Stomach (tissue), 4 donors: Measurements from ENCODE around the gene IL4R.

Experiments
- POLR2A ChIP-seq, 4 donors: fragments of 450-650 bp; IDR thresholded peaks; one replicate each; pipeline ENCODE4 v1.6.1; 2016; ENCODE audit warnings: antibody characterized with exemption in 4 of 4, control low read depth in 2 of 4, mild to moderate bottlenecking in 1 of 4, moderate library complexity in 1 of 4
- POLR2AphosphoS5 ChIP-seq, 3 donors: sonication (generic); formaldehyde crosslinking; IDR thresholded peaks; one replicate each; pipeline ENCODE4 v1.6.1; 2016; ENCODE audit warnings: antibody characterized with exemption in 3 of 3

DNA sequence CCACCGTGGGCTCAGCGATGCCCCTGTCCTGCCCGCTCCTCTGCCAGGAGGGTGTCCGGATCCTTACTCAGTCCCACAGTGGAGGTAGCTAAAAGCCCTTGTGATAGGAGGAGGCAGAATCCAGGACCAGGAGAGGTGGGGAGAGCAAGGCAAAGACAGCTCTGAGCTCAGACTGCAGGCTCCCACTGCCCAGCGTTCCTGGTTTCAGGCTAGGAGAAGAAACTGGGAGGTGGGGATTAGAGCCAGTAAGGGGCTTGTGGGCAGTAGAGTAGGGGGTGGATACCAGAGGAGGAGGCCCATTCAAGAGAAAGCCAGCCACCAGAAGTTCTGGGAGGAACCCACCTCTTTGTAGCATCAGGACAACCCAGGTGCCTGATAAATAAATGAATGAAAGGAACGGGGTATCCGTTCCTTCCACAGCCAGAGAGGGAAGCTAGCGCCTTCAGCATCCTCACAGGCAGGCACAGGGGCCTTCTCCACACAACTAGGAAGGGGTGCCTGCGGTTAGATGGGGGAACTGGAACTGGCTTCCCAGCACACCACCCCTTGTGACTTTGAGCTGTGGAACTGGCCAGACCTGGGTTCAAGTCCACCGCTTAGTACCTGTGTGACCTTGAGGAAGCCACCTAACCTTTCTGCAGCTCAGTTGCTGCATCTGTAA, 90.5 kb downstream of the IL4R start:
- no peak for TF ChIP-seq POLR2A (IDR thresholded peaks at IDR 0.05)
- TF ChIP-seq POLR2AphosphoS5 (IDR thresholded peaks at IDR 0.05) = no peak
